Ovary (tissue), 3 donors: ENCODE measurements around the gene ADAMTS12.

Experiments
- CTCF ChIP-seq, 3 donors: fragments of 450-650 bp in 2 of 3; fragments of 200-600 bp in 1 of 3; IDR thresholded peaks; one replicate each; pipeline versions ENCODE4 v1.5.1 to v1.8.0; 2016 to 2022; ENCODE audit warnings: antibody characterized with exemption in 3 of 3, mild to moderate bottlenecking in 1 of 3
- EP300 ChIP-seq: sonication (generic); formaldehyde crosslinking; IDR thresholded peaks from one replicate; pipeline ENCODE4 v1.6.1; 2017; ENCODE audit warnings: antibody characterized with exemption
- POLR2A ChIP-seq: fragments of 450-650 bp; IDR thresholded peaks from one replicate; pipeline ENCODE4 v1.6.1; 2017; ENCODE audit warnings: antibody characterized with exemption, mild to moderate bottlenecking, moderate library complexity
- donor health status: DM: no; HTN: no; CAD: no.

- TF ChIP-seq CTCF (IDR thresholded peaks at IDR 0.05) (no peak), POLR2A (no peak), EP300 (no peak)
Observed at GRCh38 chr5:33659526-33660169, 232.1 kb downstream of the ADAMTS12 start.
